CD4-positive, alpha-beta T cell treated with Interleukin-4 for 1 hour (primary cell): ENCODE results near the gene CTNNB1.

Source experiments
- DNase-seq, 2 donors: peaks; one replicate each; pipeline ENCODE4 v3.0.0-alpha.2; 2020 to 2022

The CTNNB1 gene

DNA sequence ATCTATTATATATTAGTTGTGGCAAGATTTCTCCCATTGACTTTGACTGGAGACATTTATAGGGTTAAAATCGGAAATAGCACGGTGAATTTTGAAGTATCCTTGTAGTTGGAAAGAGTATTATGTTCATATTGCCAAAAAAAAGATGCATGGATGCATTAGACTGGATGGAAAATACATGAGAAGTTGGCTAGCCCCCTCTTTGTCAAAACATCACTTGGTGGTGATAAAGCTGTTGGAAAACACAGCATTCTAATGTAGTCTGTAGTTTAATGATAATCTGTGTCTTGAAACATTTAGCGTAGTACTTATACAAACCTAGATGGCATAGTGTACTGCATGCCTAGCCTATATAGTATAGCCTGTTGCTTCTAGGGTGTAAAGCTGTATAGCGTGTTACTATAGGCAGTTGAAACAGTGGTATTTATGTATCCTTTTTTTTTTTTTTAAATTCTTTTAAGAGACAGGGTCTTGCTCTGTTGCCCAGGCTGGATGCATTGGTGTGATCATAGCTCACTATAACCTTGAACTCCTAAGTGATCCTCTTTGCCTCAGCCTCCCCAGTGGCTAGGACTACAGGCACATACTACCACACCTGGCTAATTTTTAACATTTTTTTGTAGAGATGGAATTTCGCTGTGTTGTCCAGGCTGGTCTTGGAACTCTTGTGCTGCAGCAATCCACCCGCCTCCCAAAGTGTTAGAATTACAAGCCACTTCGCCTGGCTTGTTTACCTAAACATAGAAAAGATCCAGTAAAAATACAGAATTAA lies 21.8 kb downstream of the CTNNB1 start:
- no peak for DNase-seq

GRCh38 chr3:41222012-41222411 lies 22.7 kb downstream of the CTNNB1 start:
- DNase-seq: no peak

DNA sequence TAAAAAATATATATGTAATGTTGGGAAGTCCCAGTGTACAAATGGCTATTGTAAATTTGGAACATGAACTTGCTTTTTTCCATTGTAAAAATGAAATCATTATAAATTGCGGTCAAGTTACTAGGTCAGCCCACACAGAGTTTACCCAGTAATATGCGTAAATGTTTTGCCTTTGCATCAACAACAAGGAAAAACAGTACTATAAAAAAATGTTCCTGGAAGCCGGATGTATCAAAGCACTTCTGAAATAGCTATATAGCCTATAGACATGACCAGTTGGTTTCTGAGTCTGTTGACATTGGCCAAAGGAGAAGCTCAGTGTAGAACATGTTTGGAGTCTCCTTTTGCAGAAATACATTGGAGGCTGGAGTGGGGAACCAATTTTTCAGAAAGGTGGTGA lies 23.2 kb downstream of the CTNNB1 start:
- no peak for DNase-seq

DNA sequence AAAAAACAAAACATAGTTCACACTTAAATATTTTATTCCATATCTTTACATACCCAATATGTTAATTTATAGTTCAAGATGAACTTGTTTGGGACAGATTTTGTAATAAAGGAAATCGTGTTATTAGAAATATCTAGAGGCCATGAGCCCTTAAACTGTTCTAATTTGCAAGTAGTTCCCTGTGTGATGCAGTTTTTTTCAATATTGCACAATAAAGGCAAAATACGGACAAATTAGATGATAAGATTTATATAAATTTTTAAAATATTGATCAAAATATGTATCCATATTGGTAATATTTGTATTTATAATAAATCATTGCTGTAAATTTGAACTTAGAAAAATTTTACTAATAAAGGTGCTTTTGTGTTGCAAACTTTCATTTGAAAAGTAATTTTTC lies 23.8 kb downstream of the CTNNB1 start:
- no peak for DNase-seq

DNA sequence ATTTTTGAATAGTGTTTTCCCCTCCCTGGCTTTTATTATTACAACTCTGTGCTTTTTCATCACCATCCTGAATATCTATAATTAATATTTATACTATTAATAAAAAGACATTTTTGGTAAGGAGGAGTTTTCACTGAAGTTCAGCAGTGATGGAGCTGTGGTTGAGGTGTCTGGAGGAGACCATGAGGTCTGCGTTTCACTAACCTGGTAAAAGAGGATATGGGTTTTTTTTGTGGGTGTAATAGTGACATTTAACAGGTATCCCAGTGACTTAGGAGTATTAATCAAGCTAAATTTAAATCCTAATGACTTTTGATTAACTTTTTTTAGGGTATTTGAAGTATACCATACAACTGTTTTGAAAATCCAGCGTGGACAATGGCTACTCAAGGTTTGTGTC lies 24.4 kb downstream of the CTNNB1 start:
- no peak for DNase-seq

DNA sequence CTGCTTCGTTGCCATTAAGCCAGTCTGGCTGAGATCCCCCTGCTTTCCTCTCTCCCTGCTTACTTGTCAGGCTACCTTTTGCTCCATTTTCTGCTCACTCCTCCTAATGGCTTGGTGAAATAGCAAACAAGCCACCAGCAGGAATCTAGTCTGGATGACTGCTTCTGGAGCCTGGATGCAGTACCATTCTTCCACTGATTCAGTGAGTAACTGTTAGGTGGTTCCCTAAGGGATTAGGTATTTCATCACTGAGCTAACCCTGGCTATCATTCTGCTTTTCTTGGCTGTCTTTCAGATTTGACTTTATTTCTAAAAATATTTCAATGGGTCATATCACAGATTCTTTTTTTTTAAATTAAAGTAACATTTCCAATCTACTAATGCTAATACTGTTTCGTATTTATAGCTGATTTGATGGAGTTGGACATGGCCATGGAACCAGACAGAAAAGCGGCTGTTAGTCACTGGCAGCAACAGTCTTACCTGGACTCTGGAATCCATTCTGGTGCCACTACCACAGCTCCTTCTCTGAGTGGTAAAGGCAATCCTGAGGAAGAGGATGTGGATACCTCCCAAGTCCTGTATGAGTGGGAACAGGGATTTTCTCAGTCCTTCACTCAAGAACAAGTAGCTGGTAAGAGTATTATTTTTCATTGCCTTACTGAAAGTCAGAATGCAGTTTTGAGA lies 25.0 kb downstream of the CTNNB1 start:
- no peak for DNase-seq

- no peak for DNase-seq
These were observed 35.8 kb downstream of the CTNNB1 start for GRCh38 chr3:41234823-41235721.

- no peak for DNase-seq
These were observed 36.9 kb downstream of the CTNNB1 start for GRCh38 chr3:41236228-41236627.

GRCh38 chr3:41237907-41238306 lies 38.6 kb downstream of the CTNNB1 start:
- DNase-seq: no peak

- DNase-seq: no peak
These were observed 40.3 kb downstream of the CTNNB1 start for GRCh38 chr3:41239587-41239986.

- no peak for DNase-seq
These were observed 41.9 kb downstream of the CTNNB1 start for GRCh38 chr3:41241161-41241560.

- no peak for DNase-seq
These were observed 42.7 kb downstream of the CTNNB1 start for GRCh38 chr3:41241800-41242571.

DNA sequence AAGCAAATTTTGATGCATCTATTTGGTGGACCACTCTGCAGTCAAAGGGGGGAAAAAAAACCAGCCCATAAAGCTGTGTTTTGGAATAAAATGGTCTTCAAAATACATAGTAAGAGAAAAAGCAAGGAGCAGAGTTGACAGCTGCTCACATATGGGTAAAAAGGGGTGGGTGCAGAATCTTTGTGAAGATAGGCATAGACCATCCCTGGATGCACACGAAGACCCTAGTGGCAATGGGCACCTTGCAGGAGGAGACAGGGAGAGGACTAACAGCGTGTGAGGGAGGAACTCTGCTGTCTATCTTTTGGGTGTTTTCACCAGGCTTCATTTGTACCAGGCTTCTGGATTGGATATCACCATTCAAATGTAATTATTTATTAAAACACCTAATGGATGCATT lies 43.9 kb downstream of the CTNNB1 start:
- no peak for DNase-seq

DNA sequence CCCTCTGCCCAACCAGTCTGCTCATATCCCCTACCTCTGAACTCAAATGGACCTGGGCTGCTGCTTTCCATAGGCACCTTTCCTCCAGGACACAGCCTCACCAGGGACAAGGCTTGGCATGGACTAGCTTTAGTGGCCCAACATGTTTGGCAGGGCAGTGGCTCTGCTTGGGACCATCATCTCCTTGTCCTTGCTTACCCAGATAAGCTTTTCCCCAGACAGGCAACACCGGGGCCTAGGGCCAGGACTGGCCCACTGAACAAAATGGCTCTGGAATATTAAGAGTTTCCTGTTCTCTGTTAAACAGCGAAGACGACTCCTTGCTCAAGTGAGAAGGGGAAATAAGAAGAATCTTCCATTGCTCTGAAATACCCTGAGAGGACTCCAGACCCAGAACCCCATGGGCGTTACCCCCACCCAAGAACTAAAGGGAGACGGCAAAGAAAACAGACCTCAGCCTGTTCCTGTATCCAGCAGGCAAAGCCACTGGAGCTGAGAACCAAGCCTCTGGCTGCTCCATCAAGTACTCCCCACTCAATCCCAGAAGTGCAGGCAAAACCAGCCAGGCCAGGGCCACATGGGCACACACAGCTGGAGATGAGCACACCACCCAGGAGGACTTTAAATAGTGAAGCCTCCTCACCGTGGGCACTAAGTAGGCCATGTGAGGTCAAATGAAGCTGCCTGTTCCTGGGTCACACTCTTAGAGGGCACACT lies 45.5 kb downstream of the CTNNB1 start:
- DNase-seq: no peak

DNA sequence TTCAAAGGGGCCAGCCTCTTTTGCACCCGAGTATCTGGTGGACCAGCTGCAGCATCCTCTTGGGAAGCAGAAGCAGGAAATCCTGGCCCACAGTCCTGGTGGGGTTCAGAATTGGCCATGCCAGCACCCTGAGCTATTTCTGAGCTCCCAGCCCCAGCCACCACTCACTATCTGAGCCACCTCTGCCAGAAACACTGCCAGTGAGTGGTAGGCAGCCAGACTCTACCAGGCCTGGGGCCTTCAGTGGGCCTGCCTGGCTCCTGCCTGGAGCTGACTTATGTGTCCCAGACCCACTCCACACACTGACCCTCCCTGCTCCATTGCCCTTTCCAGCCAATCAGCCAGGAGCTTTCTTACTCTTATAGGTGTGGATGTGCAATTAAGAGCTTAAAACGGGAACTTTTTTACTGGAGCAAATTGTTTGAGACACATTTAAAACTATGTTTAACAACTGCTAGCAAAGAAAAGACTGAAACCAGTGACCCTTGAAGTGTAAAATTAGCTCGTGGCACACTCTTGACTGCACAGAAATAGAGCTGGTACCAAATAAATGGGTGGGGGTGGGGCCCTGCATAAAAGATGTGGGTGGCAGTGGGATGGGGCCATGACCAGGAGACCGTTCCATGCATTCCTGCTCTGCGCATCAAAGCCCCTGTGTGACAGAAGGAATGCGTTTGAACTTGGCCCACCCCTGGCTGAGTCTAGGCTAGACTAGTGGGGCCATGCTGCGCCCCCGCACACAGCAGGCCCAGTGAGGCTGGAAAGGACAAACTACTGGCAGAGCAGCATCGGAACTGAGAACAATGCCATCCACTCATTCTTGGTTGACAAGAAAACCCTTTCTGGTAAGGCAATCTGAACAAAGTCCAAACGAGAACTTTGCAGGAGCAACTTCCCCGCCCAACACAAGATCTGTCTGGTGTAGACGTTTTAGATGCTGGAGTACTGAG lies 48.0 kb downstream of the CTNNB1 start:
- DNase-seq: no peak

GRCh38 chr3:41248525-41248924 lies 49.2 kb downstream of the CTNNB1 start:
- no peak for DNase-seq

GRCh38 chr3:41249318-41249717 lies 50.0 kb downstream of the CTNNB1 start:
- no peak for DNase-seq

GRCh38 chr3:41250825-41251224 lies 51.5 kb downstream of the CTNNB1 start:
- no peak for DNase-seq

DNA sequence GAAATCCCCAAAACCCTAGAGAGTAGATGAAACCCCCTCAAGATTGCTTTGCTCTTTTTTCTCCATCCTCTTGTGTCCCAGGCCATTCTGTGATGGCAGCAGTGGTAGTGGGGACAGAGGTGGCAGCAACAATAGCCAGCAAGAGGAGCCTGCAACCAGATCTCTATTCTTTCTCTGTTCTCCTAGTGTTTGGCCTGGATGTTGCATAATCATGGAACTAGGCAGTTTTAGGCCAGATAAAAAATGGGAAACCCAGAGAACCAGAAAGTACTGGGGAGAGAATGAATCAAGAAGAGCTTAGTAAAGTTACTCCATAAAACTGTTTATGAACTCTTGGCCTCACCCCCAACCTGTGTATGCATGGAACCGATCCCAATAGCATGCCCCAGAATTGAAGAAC lies 52.3 kb downstream of the CTNNB1 start:
- DNase-seq: no peak

DNA sequence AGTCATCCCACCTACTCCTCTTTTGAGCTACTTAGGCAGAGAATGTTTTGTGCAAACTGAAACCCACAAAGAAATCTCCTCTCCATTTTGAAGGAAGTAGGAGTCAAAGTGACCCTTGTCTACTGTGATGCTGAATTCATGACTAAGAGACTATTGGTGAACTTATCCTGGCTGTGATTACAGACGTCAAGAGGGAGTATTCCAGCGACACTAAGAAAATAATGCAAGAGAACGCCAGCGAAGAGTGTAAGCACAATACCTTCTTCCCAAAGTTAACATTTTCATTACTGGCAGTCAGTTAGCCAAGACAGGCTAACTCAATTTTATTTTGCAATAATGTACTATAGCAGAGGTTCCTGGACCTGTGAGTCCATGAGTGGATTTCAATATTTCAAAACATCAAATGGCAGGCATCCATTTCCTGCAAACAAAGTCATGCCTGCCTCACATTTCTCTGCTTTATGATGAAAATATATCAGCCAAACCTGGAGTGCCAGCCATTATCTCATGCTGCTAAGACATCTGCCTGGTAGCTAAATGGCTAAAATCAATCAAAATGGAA lies 59.0 kb downstream of the CTNNB1 start:
- DNase-seq: no peak
